MG63 (cell line): ENCODE measurements around the gene ARL15. TPM values are rescaled to one million over a fixed set of nuclear protein-coding genes. Genes with fewer than 3 reads are reported as not detected.
"Not testable (repeated sequence)": the region's sequence is repeated elsewhere in the genome, so short reads cannot be mapped to it uniquely, and the experiment has no call there.

ENCODE experiments used
- DNase-seq: peaks from one replicate; pipeline ENCODE4 v3.0.0-alpha.2; 2020
- H3K27me3 ChIP-seq: fragments of 250-450 bp; sonication (Bioruptor Pico); 2 replicates; pipeline ENCODE4 v1.5.1; 2020; ENCODE audit warnings: mild to moderate bottlenecking, moderate library complexity
- H3K36me3 ChIP-seq: fragments of 250-450 bp; sonication (Bioruptor Pico); 2 replicates; pipeline ENCODE4 v1.5.1; 2020; ENCODE audit warnings: mild to moderate bottlenecking, moderate library complexity
- H3K4me3 ChIP-seq: fragments of 250-450 bp; sonication (Bioruptor Pico); 2 replicates; pipeline ENCODE4 v1.5.1; 2020; ENCODE audit warnings: mild to moderate bottlenecking, moderate library complexity
- H3K9me3 ChIP-seq: fragments of 250-450 bp; sonication (Bioruptor Pico); 2 replicates; pipeline ENCODE4 v1.5.1; 2020; ENCODE audit warnings: mild to moderate bottlenecking, moderate library complexity
- total RNA-seq: library from RNA; depleted of rRNA; stranded (reverse); fragments of >200 nt; shearing (Covaris generic); gene quantifications from 2 replicates; pipeline ENCODE4 v1.2.3, GENCODE V29; 2014; ENCODE audit warnings: low replicate concordance

ARL15 gene
- total RNA-seq, 1 experiment from 2014 or later = 5.8 TPM

DNA sequence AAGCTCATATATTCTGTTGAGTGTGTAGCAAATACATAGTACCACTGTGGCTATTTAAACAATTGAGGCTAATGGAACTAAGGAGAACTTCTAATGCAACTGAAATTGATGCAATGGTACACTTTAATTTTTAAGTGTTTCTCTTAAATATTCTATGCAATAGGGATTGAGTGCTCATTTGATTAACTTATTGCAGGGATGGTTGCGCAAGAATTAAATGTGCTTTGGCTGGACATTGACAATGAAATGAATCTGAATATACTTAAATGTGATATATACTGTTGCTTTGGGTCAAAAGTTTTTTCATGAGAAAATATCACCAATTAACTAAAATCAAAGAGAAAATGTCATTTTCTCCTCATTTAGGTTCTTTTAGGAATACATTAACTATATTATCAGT is 227.1 kb downstream of the ARL15 start:
- Histone ChIP-seq H3K36me3 (no peaks in the 10 kb centered on the region), H3K9me3 (no peaks in the 10 kb centered on the region), H3K4me3 (no peak overlapping the region), H3K27me3 (no peaks in the 10 kb centered on the region)
- no peak for DNase-seq

DNA sequence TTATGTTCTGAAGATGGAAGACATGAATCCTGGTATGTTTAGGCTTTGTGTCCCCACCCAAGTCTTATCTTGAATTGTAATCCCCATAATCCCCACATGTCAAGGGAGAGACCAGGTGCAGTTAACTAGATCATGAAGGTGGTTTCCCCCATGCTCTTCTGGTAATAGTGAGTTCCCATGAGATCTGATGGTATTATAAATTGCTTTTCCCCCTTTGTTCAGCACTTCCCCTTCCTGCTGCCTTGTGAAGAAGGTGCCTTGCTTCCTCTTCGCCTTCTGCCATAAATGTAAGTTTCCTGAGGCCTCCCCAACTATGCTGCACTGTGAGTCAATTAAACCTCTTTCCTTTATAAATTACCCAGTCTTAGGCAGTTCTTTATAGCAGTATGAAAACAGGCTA is 229.0 kb downstream of the ARL15 start:
- no peak overlapping the region for H3K4me3 ChIP-seq
- no peaks in the 10 kb centered on the region for H3K9me3 ChIP-seq
- no peak for DNase-seq
- H3K36me3 ChIP-seq = no peaks in the 10 kb centered on the region
- H3K27me3 ChIP-seq = no peaks in the 10 kb centered on the region

DNA sequence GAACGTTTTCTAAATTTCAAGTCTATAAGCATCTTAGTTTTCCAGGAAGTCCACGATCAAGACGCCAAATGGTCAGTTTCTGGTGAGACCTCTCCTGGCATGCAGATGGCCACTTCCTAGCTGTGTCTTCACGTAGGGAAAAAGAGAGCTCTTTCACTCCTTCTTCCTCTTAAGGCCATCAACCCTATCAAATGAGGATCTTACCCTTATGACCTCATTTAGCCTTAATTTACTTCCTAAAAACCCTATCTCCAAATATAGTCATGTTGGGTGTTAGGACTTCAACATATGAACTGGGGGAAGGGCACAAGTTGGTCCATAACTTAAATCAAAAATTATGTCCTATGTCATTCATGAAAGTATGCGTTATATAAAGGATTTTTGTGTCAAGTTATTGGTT is 229.5 kb downstream of the ARL15 start:
- DNase-seq = no peak
- no peaks in the 10 kb centered on the region for H3K9me3 ChIP-seq
- no peaks in the 10 kb centered on the region for H3K27me3 ChIP-seq
- no peak overlapping the region for H3K4me3 ChIP-seq
- H3K36me3 ChIP-seq = no peaks in the 10 kb centered on the region

DNA sequence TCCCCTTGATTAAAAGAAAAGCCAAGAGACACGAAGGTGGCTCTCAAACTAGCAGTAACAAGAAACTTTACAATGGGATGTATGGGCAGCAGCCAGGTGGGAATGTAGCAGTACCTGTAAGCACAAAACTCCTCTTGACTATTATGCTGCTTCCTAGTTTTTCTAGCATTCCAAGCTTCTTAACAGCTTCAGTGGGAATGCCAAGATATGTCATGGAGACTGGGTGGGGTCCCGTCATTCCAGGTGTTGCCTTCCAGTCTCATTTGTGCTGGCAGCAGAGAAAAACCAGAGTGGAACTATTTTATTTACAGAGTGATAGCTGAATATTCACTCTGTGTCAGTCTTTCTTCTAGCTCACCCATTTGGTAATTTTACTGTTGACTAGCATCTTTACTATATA is 236.6 kb downstream of the ARL15 start:
- DNase-seq = no peak
- Histone ChIP-seq H3K36me3 (no peaks in the 10 kb centered on the region), H3K27me3 (no peaks in the 10 kb centered on the region), H3K4me3 (no peak overlapping the region), H3K9me3 (no peaks in the 10 kb centered on the region)

DNA sequence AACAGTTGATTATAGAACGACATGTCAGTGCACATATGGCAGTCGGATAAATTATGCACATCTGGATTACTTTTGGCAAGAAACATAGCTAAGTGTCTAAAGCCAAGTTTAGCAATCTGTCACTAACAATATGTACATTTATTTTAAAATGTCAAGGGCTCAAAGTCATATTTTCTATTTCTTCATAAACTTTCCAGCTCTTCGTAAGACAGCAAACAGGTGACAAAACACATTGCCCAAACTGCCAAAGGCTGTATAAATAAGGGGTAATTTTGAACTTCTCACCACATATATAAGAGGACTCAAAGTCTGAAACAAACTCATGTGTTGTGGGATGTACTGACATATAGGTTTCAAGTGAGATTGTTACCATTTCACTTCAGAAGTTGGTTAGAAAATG is 237.2 kb downstream of the ARL15 start:
- Histone ChIP-seq H3K27me3 (no peaks in the 10 kb centered on the region), H3K9me3 (no peaks in the 10 kb centered on the region), H3K4me3 (no peak overlapping the region), H3K36me3 (no peaks in the 10 kb centered on the region)
- no peak for DNase-seq

DNA sequence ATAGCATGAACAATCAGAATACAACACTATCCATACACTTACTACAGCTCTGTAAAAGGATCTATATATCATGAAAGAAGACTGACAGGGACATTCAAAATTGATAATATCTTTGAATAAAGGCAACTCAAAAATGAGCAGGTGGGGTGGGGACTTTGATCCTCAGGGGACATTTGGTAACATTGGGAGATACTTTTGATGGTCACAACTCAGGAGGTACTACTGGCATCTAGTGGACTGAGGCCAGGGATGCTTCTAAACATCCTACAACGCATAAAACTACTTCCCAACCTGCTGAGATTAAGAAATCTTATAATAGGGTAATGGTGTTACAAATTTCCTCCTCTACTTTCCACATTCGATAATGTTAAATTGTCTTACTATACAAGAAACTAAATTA is 243.9 kb downstream of the ARL15 start:
- no peak for DNase-seq
- Histone ChIP-seq H3K4me3 (no peak overlapping the region), H3K27me3 (no peaks in the 10 kb centered on the region), H3K9me3 (peaks cover 2% of the 10 kb centered on the region; the same call in 1 of the 2 replicates), H3K36me3 (no peaks in the 10 kb centered on the region)

DNA sequence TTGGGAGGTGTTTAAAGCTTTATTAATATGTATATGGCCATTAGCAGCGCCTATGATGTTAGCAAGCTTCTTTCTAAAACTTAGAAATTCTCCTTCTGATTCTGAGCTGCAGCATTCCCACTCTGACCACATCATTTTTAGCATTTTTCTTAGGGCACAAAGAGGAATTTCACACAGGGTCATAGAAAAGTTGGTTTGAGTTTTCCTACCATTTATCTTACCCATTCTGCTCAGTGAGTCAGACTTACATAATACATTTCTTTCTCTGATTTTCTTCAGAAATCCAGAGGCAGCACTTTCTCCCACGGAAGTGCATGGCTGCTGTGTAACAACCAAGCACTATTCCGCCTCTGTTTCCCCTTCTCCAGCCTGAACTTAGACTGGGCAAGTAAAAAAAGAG is 246.6 kb downstream of the ARL15 start:
- no peaks in the 10 kb centered on the region for H3K27me3 ChIP-seq
- H3K9me3 ChIP-seq = peaks cover 2% of the 10 kb centered on the region; the same call in 1 of the 2 replicates
- no peak overlapping the region for H3K4me3 ChIP-seq
- H3K36me3 ChIP-seq = no peaks in the 10 kb centered on the region
- no peak for DNase-seq

DNA sequence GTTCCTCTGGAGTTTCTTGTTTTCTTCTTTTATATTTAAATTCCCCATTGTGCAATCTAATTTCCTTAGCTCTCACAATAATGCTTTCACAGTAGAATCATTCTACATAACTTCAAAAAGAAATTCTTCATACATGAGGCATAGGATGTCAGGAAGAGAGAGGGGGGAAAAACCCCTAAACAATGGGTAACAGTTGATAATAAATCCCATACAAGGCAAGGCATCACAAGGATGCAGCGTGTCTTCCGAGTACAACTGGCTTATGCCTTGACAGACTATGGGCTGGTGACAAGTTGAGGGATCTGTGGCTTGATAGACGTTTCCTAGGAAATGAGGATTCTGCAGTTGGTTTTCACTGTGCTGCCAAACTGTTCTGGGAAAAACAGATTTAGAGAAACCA is 247.4 kb downstream of the ARL15 start:
- Histone ChIP-seq H3K36me3 (no peaks in the 10 kb centered on the region), H3K27me3 (no peaks in the 10 kb centered on the region), H3K9me3 (peaks cover 2% of the 10 kb centered on the region; the same call in 1 of the 2 replicates), H3K4me3 (no peak overlapping the region)
- DNase-seq = no peak

DNA sequence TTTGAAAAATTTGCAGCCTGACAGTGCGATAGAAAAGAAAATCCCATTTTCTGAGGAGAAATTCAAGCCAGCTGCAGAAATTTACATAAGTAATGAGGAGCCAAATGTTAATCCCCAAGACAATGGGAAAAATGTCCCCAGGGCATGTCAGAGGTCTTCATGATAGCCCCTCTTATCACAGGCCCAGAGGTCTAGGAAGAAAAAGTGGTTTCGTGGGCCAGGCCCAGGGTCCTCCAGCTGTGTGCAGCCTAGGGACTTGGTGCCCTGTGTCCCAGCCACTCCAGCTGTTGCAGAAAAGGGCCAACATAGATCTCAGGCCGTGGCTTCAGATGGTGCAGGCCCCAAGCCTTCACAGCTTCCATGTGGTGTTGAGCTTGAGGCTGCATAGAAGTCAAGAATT is 249.5 kb downstream of the ARL15 start:
- H3K4me3 ChIP-seq, H3K27me3 ChIP-seq, DNase-seq, H3K9me3 ChIP-seq, H3K36me3 ChIP-seq: not testable (repeated sequence)

DNA sequence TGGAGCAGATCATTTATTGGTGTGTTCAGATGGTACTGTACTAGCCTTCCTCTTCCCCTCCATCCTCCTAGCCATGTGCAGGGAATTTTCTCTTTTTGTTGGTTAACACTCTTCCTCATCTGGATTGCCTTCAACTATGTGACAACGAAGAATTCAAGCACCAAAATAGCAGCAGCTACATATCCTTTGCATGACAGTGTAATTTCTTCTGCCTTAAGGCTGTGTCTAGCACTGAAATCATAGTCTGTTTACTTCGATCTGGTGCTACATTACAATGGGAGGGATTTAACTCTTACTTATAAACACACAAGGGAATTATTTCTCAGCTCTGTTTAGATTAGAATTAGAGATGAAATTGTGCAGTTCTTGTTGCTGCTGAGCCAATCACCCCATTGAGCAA is 260.4 kb downstream of the ARL15 start:
- Histone ChIP-seq H3K36me3 (no peaks in the 10 kb centered on the region), H3K27me3 (no peaks in the 10 kb centered on the region), H3K9me3 (no peaks in the 10 kb centered on the region), H3K4me3 (no peak overlapping the region)
- DNase-seq = no peak

DNA sequence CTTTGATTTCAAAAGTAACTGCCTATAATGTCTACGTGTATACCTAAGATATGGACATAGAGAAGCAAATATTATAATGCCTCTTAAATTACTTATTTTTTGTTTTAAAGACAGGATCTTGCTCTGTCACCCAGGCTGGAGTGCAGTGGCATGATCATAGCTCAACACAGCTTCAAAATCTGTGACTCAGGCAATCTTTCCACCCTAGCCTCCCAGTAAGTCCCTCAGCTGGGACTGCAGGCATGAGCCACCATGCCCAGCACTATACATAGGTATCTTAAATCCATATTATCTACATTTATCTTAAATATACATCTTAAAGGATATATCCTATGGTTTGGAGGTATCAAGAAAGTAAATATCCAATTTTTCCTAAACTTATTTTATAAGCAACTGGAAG is 261.2 kb downstream of the ARL15 start:
- H3K9me3 ChIP-seq = no peaks in the 10 kb centered on the region
- H3K4me3 ChIP-seq = no peak overlapping the region
- DNase-seq = no peak
- H3K27me3 ChIP-seq = no peaks in the 10 kb centered on the region
- no peaks in the 10 kb centered on the region for H3K36me3 ChIP-seq

DNA sequence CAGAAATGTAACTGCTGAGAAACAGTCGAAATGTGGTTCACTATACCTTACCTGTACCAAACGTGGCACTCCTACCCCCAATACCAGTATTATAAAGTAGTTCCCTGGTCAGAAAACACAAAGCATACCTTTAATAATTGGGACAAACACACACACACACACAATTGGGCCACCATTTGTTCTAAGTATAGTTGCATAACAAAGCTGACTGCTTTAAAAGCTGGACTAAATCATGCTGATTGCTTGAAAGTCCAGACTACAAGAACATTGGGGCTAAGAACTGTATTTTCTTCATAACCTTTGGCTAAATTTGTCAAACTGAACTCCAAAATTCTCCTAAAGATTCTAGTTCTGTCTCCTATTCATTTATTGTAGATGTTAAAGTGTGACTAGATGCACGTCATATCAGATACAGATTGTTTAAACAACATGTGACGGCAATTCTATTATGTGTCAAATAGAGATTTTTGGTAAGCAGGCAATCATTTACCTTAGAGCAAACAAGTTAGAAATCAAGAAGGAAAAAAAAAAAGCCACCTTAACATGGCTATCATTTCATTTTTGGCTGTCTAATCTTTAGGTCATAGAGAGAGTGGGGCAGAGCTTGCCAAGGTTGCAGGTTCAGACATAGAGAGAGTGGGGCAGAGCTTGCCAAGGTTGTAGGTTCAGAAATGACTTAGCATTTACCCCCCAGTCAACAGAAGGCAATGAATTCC is 265.1 kb downstream of the ARL15 start:
- H3K36me3 ChIP-seq = no peaks in the 10 kb centered on the region
- no peak overlapping the region for H3K4me3 ChIP-seq
- no peaks in the 10 kb centered on the region for H3K9me3 ChIP-seq
- DNase-seq = no peak
- H3K27me3 ChIP-seq = no peaks in the 10 kb centered on the region

DNA sequence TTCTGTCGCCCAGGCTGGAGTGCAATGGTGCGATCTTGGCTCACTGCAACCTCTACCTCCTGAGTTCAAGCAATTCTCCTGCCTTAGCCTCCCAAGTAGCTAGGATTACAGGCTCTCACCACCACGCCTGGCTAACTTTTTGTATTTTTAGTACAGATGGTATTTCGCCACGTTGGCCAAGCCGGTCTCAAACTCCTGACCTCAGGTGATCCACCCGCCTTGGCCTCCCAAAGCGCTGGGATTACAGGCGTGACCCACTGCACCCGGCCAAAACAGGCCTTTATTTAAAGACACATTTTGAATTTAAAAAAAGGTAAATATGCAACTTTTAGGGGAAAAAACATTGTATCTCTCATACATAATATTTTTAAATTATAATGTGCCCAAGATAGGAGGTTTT is 266.1 kb downstream of the ARL15 start:
- H3K4me3 ChIP-seq, H3K27me3 ChIP-seq, DNase-seq, H3K36me3 ChIP-seq, H3K9me3 ChIP-seq: not testable (repeated sequence)

DNA sequence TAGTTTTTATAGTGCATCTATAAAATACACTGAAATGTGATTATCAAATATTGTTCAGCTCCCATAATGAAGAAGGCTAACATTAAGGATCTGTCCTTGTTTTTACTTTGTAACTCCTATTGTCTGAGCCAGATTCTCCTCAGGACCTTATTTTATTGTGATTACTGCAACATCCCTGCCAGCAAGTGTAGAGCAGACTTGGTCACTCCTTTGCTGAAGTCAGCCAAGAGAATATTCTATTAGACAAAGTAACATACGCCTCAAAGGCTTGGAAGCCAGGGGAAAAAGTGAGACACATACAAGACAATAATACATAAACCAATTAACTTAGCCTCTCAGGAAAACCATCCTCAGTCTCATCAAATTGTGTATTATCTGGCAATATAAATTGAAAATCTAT is 269.6 kb downstream of the ARL15 start:
- no peaks in the 10 kb centered on the region for H3K9me3 ChIP-seq
- no peaks in the 10 kb centered on the region for H3K36me3 ChIP-seq
- no peak for DNase-seq
- H3K27me3 ChIP-seq = no peaks in the 10 kb centered on the region
- no peak overlapping the region for H3K4me3 ChIP-seq

DNA sequence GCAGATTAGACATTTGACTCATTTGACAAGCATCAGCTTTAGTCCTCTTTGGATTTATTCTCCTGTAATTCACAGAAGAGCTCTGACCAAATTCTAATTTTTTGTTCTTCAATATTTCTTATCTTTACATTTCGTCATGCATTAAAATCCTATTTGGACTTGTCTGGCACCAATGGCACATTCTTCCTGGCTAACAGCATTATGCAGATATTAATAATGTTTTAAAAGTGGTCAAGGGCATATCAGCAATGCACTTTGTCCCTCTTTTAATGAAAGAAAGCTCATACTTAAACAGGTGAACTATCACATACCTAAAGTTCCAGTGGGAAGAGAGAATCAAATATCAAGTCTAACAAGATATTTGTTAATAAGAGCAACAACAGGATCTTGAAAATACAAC is 270.4 kb downstream of the ARL15 start:
- DNase-seq = no peak
- Histone ChIP-seq H3K9me3 (no peaks in the 10 kb centered on the region), H3K36me3 (no peaks in the 10 kb centered on the region), H3K27me3 (no peaks in the 10 kb centered on the region), H3K4me3 (no peak overlapping the region)

DNA sequence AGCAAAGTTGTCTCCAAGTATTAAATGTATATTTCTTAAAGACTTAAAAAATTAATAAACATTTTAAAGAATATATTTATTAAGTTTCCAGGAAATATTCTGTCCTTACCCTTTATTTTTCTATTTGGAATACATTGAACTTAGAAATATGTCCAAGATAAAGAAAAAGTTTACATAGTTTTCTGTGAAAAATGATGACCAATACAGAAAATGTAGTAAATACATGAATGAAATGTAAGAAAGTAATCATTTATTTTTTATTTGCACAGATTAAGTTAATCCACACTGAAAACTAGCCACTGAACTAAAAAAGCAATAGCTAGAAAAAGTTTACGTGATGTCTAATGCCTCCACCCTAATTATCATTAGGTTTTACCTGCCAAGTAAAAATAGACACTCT is 273.2 kb downstream of the ARL15 start:
- no peak for DNase-seq
- Histone ChIP-seq H3K36me3 (no peaks in the 10 kb centered on the region), H3K4me3 (no peak overlapping the region), H3K9me3 (no peaks in the 10 kb centered on the region), H3K27me3 (no peaks in the 10 kb centered on the region)

DNA sequence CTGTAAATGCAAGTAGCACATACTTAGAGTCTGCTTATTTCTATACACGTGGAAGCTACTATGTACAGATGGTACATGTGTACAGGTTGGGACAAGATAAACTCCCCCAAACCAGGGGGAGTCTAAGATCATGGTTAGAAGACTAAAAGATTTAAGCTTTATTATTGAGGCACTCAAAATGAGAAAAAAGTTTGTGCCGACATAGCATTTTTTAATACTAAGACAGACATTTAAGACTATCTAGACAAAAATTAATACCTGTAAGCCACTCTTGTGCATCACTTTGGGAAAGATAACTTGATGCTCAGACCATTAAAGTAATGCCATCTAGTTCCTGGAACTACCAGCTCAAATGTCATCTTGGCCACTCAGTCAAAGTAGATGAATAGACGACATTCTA is 279.4 kb downstream of the ARL15 start:
- H3K27me3 ChIP-seq = no peaks in the 10 kb centered on the region
- H3K4me3 ChIP-seq = no peak overlapping the region
- no peaks in the 10 kb centered on the region for H3K36me3 ChIP-seq
- no peaks in the 10 kb centered on the region for H3K9me3 ChIP-seq
- DNase-seq = no peak

DNA sequence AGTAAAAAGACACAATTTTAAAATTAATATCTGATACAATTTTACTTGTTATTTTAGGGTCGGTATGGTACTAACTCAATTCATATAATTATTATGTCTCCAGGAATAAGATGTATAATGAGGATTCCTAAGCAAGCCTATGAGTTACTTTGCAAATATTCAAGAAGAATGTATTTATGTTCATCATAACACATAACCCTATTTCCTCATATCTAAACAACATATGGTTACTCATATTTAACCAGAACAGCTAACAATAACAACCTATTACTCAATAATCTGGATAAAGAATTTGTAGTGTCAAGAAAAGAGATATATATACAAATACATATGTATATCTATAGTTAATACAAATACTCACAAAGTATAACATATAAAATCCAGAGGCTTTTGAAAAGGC is 285.9 kb downstream of the ARL15 start:
- Histone ChIP-seq H3K27me3 (no peaks in the 10 kb centered on the region), H3K36me3 (no peaks in the 10 kb centered on the region), H3K4me3 (no peak overlapping the region), H3K9me3 (no peaks in the 10 kb centered on the region; the same call in 1 of the 2 replicates)
- no peak for DNase-seq

DNA sequence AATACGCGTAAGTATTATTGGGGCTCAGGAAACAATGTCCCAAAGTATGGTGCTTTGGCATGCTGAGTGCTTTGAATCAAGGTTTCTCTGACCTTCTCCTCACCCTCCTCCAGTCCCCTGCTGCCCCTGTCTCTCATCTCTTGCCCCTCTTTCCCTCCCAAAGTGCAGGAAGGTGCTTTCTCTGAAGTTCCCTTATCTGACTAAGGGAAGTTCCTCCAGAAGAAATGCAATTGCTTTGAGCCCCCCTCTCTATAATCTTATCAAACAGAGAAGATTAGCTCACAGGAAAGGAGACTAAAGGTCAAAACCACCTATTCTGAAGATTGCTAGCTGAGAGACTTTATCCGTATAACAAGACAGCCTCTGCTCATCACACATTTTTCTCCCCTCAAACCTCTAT is 288.1 kb downstream of the ARL15 start:
- no peaks in the 10 kb centered on the region for H3K27me3 ChIP-seq
- H3K4me3 ChIP-seq = no peak overlapping the region
- peaks cover 3% of the 10 kb centered on the region; the same call in 1 of the 2 replicates for H3K9me3 ChIP-seq
- H3K36me3 ChIP-seq = no peaks in the 10 kb centered on the region
- no peak for DNase-seq
